Upper lobe of left lung (tissue), 4 donors: ENCODE results near the gene TCF23.

ENCODE experiments used
- CTCF ChIP-seq, 6 experiments: fragments of 450-650 bp in 4 of 6; fragments of 200-600 bp in 2 of 6; sonication (generic) in 2 of 6; IDR thresholded peaks; one replicate each; pipeline ENCODE4 v1.5.1; 2016 to 2019; ENCODE audit warnings: antibody characterized with exemption in 6 of 6
- POLR2A ChIP-seq, 4 donors: fragments of 450-650 bp; IDR thresholded peaks; one replicate each; pipeline ENCODE4 v1.5.1; 2016 to 2017; ENCODE audit warnings: antibody characterized with exemption in 4 of 4, mild to moderate bottlenecking in 2 of 4

GRCh38 chr2:27178469-27178868 lies 29.7 kb downstream of the TCF23 start:
- no peak for TF ChIP-seq POLR2A (IDR thresholded peaks at IDR 0.05)
- TF ChIP-seq CTCF (IDR thresholded peaks at IDR 0.05), result no peak
